ENCODE results near the gene MACO1. TPM values are rescaled to one million over a fixed set of nuclear protein-coding genes. Genes with fewer than 3 reads are reported as not detected.

MACO1 gene
- total RNA-seq, 1 experiment from 2014 or later, result 16.3 TPM

DNA sequence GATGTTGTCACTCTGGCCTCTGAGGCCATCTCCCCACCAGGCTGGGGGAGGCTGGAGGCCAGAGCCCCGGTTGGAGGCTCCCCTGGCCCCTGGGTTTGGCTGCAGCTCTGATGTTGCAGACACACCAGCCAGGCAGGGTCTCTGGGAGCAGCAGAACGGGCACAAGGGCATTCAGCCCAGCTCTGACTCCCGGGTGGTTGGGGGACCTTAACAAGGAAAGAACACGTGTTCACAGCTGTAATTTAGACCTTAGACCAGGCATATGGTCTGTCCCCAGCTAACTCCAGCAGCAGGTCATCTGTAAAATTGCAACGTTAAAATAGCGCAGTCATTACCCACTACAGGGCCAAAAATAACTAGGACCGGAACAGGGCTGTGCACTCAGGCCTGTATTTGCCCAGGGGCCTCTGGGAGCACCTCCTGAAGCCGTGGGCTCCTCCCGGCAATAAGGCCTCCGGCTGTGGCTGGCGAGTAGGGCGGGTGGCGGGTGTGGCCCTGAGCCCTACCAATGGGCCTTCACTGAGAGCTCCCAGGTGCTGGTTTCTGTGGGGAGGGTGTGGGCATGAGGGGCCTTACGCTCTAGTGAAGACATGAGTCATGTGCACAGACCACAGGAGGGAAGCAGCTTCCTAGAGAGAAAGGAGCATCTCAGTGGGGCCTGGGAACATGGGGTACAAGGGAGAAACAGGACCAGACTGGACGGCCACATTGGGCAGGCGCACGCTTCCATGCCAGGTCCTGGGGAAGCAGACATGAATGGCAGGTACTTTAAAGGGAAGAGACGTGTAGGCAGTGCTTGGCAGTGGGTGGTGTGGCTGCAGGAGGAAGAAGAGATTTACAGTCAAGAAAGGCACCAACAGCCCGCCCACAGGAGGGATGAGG lies 118.8 kb downstream of the MACO1 start:
- no peak overlapping the region for H3K4me2 ChIP-seq (ENCODE audit: insufficient read depth, insufficient read length, low read length)
- no peak overlapping the region for H3K14ac ChIP-seq (ENCODE audit: insufficient read depth, low read length)
- H3K27ac ChIP-seq (ENCODE audit: insufficient read length, low read depth, low read length), result no peak overlapping the region
- H3K56ac ChIP-seq (ENCODE audit: insufficient read length, low read depth, low read length), result no peak overlapping the region
- H2BK20ac ChIP-seq (ENCODE audit: low read depth, low read length, poor library complexity, severe bottlenecking), result no peak overlapping the region
- no peak overlapping the region for H3K4ac ChIP-seq (ENCODE audit: low read depth, low read length)
- Mint-ChIP-seq H3K4me3 (no peak overlapping the region; a peak in 1 of 5 replicates), H3K27me3 (ENCODE audit: low read depth) (peaks cover 8% of the 10 kb centered on the region), H3K9me3 (no peaks in the 10 kb centered on the region), H3K36me3 (ENCODE audit: insufficient read depth in 1 of 3, low read depth in 3 of 3) (no peaks in the 10 kb centered on the region), H3K27ac (peak overlapping the region in 2 of 3 experiments; percentile 1 to 88; a peak in 3 of 7 replicates), H3K4me1 (peaks cover 14 to 16% of the 10 kb centered on the region in 2 experiments)
- H3K79me2 ChIP-seq (ENCODE audit: insufficient read depth, low read length), result no peaks in the 10 kb centered on the region
- no peak overlapping the region for H4K8ac ChIP-seq (replicated peaks; ENCODE audit: insufficient read length, low read depth, low read length)
- no peaks in the 10 kb centered on the region for H4K20me1 ChIP-seq (ENCODE audit: control insufficient read depth, insufficient read depth, insufficient read length)
- no CpG with 5 or more reads among the region's 19 CpGs for WGBS (ENCODE audit: extremely low coverage, insufficient read length, low lambda C conversion rate)
- no peak overlapping the region for H2BK12ac ChIP-seq (ENCODE audit: insufficient read length, low read depth, low read length)
- TF ChIP-seq, protein P1, sequence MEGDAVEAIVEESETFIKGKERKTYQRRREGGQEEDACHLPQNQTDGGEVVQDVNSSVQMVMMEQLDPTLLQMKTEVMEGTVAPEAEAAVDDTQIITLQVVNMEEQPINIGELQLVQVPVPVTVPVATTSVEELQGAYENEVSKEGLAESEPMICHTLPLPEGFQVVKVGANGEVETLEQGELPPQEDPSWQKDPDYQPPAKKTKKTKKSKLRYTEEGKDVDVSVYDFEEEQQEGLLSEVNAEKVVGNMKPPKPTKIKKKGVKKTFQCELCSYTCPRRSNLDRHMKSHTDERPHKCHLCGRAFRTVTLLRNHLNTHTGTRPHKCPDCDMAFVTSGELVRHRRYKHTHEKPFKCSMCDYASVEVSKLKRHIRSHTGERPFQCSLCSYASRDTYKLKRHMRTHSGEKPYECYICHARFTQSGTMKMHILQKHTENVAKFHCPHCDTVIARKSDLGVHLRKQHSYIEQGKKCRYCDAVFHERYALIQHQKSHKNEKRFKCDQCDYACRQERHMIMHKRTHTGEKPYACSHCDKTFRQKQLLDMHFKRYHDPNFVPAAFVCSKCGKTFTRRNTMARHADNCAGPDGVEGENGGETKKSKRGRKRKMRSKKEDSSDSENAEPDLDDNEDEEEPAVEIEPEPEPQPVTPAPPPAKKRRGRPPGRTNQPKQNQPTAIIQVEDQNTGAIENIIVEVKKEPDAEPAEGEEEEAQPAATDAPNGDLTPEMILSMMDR (conservative IDR thresholded peaks at IDR 0.05), result no peak
- H2BK15ac ChIP-seq (ENCODE audit: low read depth, low read length), result no peak overlapping the region
- no peaks in the 10 kb centered on the region for H3K23me2 ChIP-seq (ENCODE audit: insufficient read length, low read depth, low read length, poor library complexity, severe bottlenecking)
- no peaks in the 10 kb centered on the region for H3K79me1 ChIP-seq (ENCODE audit: insufficient read depth, low read depth, low read length, poor library complexity, severe bottlenecking)
- H3K23ac ChIP-seq (ENCODE audit: insufficient read length, low read depth, low read length), result no peak overlapping the region
- H3T11ph ChIP-seq (ENCODE audit: low read length), result no peak overlapping the region
- no peak overlapping the region for H3K18ac ChIP-seq (ENCODE audit: insufficient read length, low read depth, low read length)
- H4K91ac ChIP-seq (ENCODE audit: insufficient read length, low read depth, low read length), result no peak overlapping the region
- no peaks in the 10 kb centered on the region for H3K9me3 ChIP-seq (ENCODE audit: control insufficient read depth, low read depth, low read length)
- no peak overlapping the region for H3K9ac ChIP-seq (ENCODE audit: extremely low read depth, insufficient read length, low read length)
- H2BK120ac ChIP-seq (ENCODE audit: low read depth, low read length, poor library complexity, severe bottlenecking), result no peak overlapping the region
- H4K5ac ChIP-seq (ENCODE audit: insufficient read length, low read depth, low read length), result no peak overlapping the region
- DNase-seq, result no peak
- H2AFZ ChIP-seq (ENCODE audit: low read length), result no peak overlapping the region
- H2BK5ac ChIP-seq (ENCODE audit: insufficient read length, low read length), result no peak overlapping the region
- H2AK5ac ChIP-seq (ENCODE audit: insufficient read length, low read length), result no peak overlapping the region
- H3K27me3 ChIP-seq (ENCODE audit: insufficient read depth, low read length), result no peaks in the 10 kb centered on the region; the same call in 1 of the 2 replicates
- H3K4me1 ChIP-seq (ENCODE audit: insufficient read depth, low read length), result peaks cover 3% of the 10 kb centered on the region; the same call in 1 of the 2 replicates

Other genes starting within 250 kb of the MACO1 start
- 34.4 and 36.5 TPM in 2 replicates for gene SYF2, start 198.4 kb upstream of the MACO1 start, total RNA-seq (2021)
- gene RSRP1, start 183.4 kb upstream of the MACO1 start, total RNA-seq (2021), result 51.9 and 55.1 TPM in 2 replicates
- 1.3 and 1.6 TPM in 2 replicates for gene RHD, start 158.4 kb upstream of the MACO1 start, total RNA-seq (2021)
- 94.2 and 95.9 TPM in 2 replicates for gene TMEM50A, start 92.6 kb upstream of the MACO1 start, total RNA-seq (2021)
- 0.26 and 0.90 TPM in 2 replicates for gene RHCE, start 10.1 kb upstream of the MACO1 start, total RNA-seq (2021)
- 15.7 and 18.9 TPM in 2 replicates for gene LDLRAP1, start 112.7 kb downstream of the MACO1 start, total RNA-seq (2021)
- gene MAN1C1, start 185.9 kb downstream of the MACO1 start, total RNA-seq (2021), result 9.3 and 9.9 TPM in 2 replicates